Fibroblast of mammary gland (primary cell): ENCODE results near the gene SLC25A29.

Experiments
- DNase-seq: peaks from one replicate; pipeline ENCODE4 v3.0.0-alpha.2; 2010; ENCODE audit warnings: low read depth
- H3K4me3 ChIP-seq: 2 replicates; pipeline ENCODE4 v1.5.1; 2011; ENCODE audit warnings: low read depth, mild to moderate bottlenecking, low read length, moderate library complexity; ENCODE audit not compliant: control insufficient read depth
- CTCF ChIP-seq: conservative IDR thresholded peaks from 2 replicates; pipeline ENCODE4 v1.5.1; 2011; ENCODE audit warnings: low read depth, low read length, inconsistent platforms; ENCODE audit not compliant: control insufficient read depth, insufficient read depth

Gene SLC25A29

GRCh38 chr14:100339766-100340422, 33.6 kb upstream of the SLC25A29 start:
- no peak for TF ChIP-seq CTCF
- DNase-seq: no peak
- H3K4me3 ChIP-seq: no peak overlapping the region

- no peak for DNase-seq
- no peak for TF ChIP-seq CTCF
- H3K4me3 ChIP-seq: no peak overlapping the region
These were observed 30.6 kb upstream of the SLC25A29 start for GRCh38 chr14:100336618-100337530.

- no peak for TF ChIP-seq CTCF
These were observed 28.7 kb upstream of the SLC25A29 start for GRCh38 chr14:100334904-100335303.

GRCh38 chr14:100333827-100334226, 27.6 kb upstream of the SLC25A29 start:
- no peak for DNase-seq
- no peak for TF ChIP-seq CTCF
- no peak overlapping the region for H3K4me3 ChIP-seq

More at GRCh38 chr14:100334904-100335303, 28.7 kb upstream of the SLC25A29 start:
- no peak overlapping the region for H3K4me3 ChIP-seq
- no peak for DNase-seq

- no peak overlapping the region for H3K4me3 ChIP-seq
- no peak for DNase-seq
- no peak for TF ChIP-seq CTCF
These were observed 27.1 kb upstream of the SLC25A29 start for GRCh38 chr14:100333311-100333710.

- DNase-seq: no peak
- TF ChIP-seq CTCF: no peak
- no peak overlapping the region for H3K4me3 ChIP-seq
These were observed 26.6 kb upstream of the SLC25A29 start for GRCh38 chr14:100332797-100333196.
